Neural cell (in vitro differentiated cells): ENCODE measurements around the gene SLMAP. TPM values are rescaled to one million over a fixed set of nuclear protein-coding genes. Genes with fewer than 3 reads are reported as not detected.

Experiments
- H2AFZ ChIP-seq: fragments of 200-600, 300-800 bp; sonication (generic), shearing (Covaris generic); 2 replicates; pipeline ENCODE4 v1.6.0; 2014; ENCODE audit warnings: low read depth, mild to moderate bottlenecking, antibody characterized with exemption, low read length, moderate library complexity
- H3F3A ChIP-seq: fragments of 200-600 bp; shearing (Covaris generic); 2 replicates; pipeline ENCODE4 v1.6.1; 2016; ENCODE audit warnings: mild to moderate bottlenecking, moderate library complexity, mixed read lengths, antibody characterized with exemption, low read length; ENCODE audit not compliant: insufficient read depth, poor library complexity, severe bottlenecking
- H3K27ac ChIP-seq: fragments of 200-600, 300-800 bp; sonication (generic), shearing (Covaris generic); 2 replicates; pipeline ENCODE4 v1.5.1; 2014; ENCODE audit warnings: mild to moderate bottlenecking, low read length, moderate library complexity
- H3K27me3 ChIP-seq: fragments of 300-800, 200-600 bp; sonication (generic), shearing (Covaris generic); 2 replicates; pipeline ENCODE4 v1.6.0; 2014; ENCODE audit warnings: mild to moderate bottlenecking, low read depth, low read length, moderate library complexity; ENCODE audit not compliant: insufficient read depth
- H3K36me3 ChIP-seq: fragments of 300-800, 200-600 bp; sonication (generic), shearing (Covaris generic); 2 replicates; pipeline ENCODE4 v1.5.1; 2014; ENCODE audit warnings: mild to moderate bottlenecking, antibody characterized with exemption, low read length, moderate library complexity; ENCODE audit not compliant: insufficient read depth
- H3K4me2 ChIP-seq: fragments of 300-800, 200-600 bp; sonication (generic), shearing (Covaris generic); 2 replicates; pipeline ENCODE4 v1.6.0; 2014; ENCODE audit warnings: mild to moderate bottlenecking, low read length
- H3K4me3 ChIP-seq: fragments of 300-800, 200-600 bp; sonication (generic), shearing (Covaris generic); 2 replicates; pipeline ENCODE4 v1.5.1; 2014; ENCODE audit warnings: mild to moderate bottlenecking, low read length, moderate library complexity
- H3K79me2 ChIP-seq: fragments of 200-600 bp; shearing (Covaris generic); replicated peaks from 2 replicates; pipeline ENCODE4 v1.6.0; 2014; ENCODE audit warnings: mild to moderate bottlenecking, low read length, moderate library complexity; ENCODE audit not compliant: insufficient read depth
- H3K9ac ChIP-seq: fragments of 300-800, 200-600 bp; sonication (generic), shearing (Covaris generic); 2 replicates; pipeline ENCODE4 v1.6.1; 2016; ENCODE audit warnings: mild to moderate bottlenecking, low read length, mixed read lengths
- H3K9me2 ChIP-seq: fragments of 200-600 bp; shearing (Covaris generic); 2 replicates; pipeline ENCODE4 v1.6.1; 2016; ENCODE audit warnings: mild to moderate bottlenecking, low read length, mixed read lengths; ENCODE audit not compliant: insufficient read depth
- H3K9me3 ChIP-seq: fragments of 200-600, 300-800 bp; sonication (generic), shearing (Covaris generic); 2 replicates; pipeline ENCODE4 v1.6.1; 2016; ENCODE audit warnings: mild to moderate bottlenecking, mixed run types, low read length, moderate library complexity, mixed read lengths
- H4K20me1 ChIP-seq: fragments of 200-600 bp; shearing (Covaris generic); 2 replicates; pipeline ENCODE4 v1.6.1; 2016; ENCODE audit warnings: mild to moderate bottlenecking, mixed run types; ENCODE audit not compliant: insufficient read depth
- EP300 ChIP-seq: fragments of 450-650 bp; conservative IDR thresholded peaks from 2 replicates; pipeline ENCODE4 v1.6.1; 2014; ENCODE audit warnings: antibody characterized with exemption, mild to moderate bottlenecking, moderate library complexity; ENCODE audit not compliant: poor library complexity, severe bottlenecking
- EZH2 ChIP-seq: fragments of 200-600, 300-800 bp; shearing (Covaris generic), sonication (generic); IDR thresholded peaks from 2 replicates; pipeline ENCODE4 v1.6.1; 2014; ENCODE audit warnings: antibody characterized with exemption, low read length, borderline replicate concordance, mild to moderate bottlenecking; ENCODE audit not compliant: insufficient read depth, poor library complexity, severe bottlenecking
- MXI1 ChIP-seq: fragments of 450-650 bp; conservative IDR thresholded peaks from 2 replicates; pipeline ENCODE4 v1.6.1; 2014; ENCODE audit warnings: antibody characterized with exemption, mild to moderate bottlenecking; ENCODE audit not compliant: poor library complexity, severe bottlenecking
- POLR2AphosphoS5 ChIP-seq: IDR thresholded peaks from 2 replicates; pipeline ENCODE4 v1.6.1; 2012
- RAD21 ChIP-seq: fragments of 450-650 bp; conservative IDR thresholded peaks from 2 replicates; pipeline ENCODE4 v1.6.1; 2014; ENCODE audit warnings: antibody characterized with exemption, mild to moderate bottlenecking, moderate library complexity
- SMC3 ChIP-seq: fragments of 450-650 bp; conservative IDR thresholded peaks from 2 replicates; pipeline ENCODE4 v1.6.1; 2014; ENCODE audit warnings: antibody characterized with exemption, mild to moderate bottlenecking, moderate library complexity; ENCODE audit not compliant: poor library complexity
- TAF1 ChIP-seq: IDR thresholded peaks from 2 replicates; pipeline ENCODE4 v1.6.1; 2012; ENCODE audit warnings: low read depth
- polyA plus RNA-seq: library from polyadenylated mRNA; depleted of rRNA; stranded (reverse); fragments of >200 nt; gene quantifications from 2 replicates; pipeline ENCODE4 v1.2.3, GENCODE V29; 2014
- TF ChIP-seq, protein P1 (sequence below): fragments of 450-650 bp; IDR thresholded peaks from 2 replicates; pipeline ENCODE4 v1.5.1; 2014; ENCODE audit warnings: antibody characterized with exemption, mild to moderate bottlenecking, moderate library complexity; ENCODE audit not compliant: poor library complexity, severe bottlenecking
- TF ChIP-seq, protein P2 (sequence below): IDR thresholded peaks from 2 replicates; pipeline ENCODE4 v1.6.1; 2012; ENCODE audit warnings: borderline replicate concordance

The SLMAP gene
- polyA plus RNA-seq, 1 donor from 2014 or later: 42.1 TPM

DNA sequence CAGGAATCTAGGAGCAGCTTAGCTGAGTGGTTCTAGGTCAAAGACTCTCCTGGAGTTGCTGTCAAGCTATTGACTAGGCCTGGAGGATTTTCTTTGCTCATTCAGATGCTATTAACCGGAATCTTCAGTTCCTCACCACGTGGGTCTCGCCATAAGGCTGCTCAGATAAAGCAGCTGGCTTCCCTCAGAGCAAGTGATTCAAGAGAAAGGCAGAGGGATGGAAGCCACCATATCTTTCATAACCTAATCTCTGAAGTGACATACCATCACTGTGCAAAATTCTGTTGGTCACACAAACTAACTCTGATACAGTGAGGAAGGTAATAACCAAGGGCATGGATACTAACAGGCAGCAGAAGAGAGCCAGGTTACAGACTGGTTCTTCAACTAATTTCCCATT, 179.4 kb downstream of the SLMAP start:
- H3K9me2 ChIP-seq: no peaks in the 10 kb centered on the region
- H3F3A ChIP-seq: no peaks in the 10 kb centered on the region
- no peaks in the 10 kb centered on the region for H4K20me1 ChIP-seq
- no peaks in the 10 kb centered on the region for H3K27me3 ChIP-seq
- no peak overlapping the region for H3K4me3 ChIP-seq
- no peak overlapping the region for H3K9ac ChIP-seq
- H3K4me2 ChIP-seq: no peak overlapping the region
- H3K36me3 ChIP-seq: no peaks in the 10 kb centered on the region
- no peak overlapping the region for H2AFZ ChIP-seq
- no peak for TF ChIP-seq RAD21
- TF ChIP-seq EZH2: no peak
- no peak for TF ChIP-seq SMC3
- TF ChIP-seq, protein P1, sequence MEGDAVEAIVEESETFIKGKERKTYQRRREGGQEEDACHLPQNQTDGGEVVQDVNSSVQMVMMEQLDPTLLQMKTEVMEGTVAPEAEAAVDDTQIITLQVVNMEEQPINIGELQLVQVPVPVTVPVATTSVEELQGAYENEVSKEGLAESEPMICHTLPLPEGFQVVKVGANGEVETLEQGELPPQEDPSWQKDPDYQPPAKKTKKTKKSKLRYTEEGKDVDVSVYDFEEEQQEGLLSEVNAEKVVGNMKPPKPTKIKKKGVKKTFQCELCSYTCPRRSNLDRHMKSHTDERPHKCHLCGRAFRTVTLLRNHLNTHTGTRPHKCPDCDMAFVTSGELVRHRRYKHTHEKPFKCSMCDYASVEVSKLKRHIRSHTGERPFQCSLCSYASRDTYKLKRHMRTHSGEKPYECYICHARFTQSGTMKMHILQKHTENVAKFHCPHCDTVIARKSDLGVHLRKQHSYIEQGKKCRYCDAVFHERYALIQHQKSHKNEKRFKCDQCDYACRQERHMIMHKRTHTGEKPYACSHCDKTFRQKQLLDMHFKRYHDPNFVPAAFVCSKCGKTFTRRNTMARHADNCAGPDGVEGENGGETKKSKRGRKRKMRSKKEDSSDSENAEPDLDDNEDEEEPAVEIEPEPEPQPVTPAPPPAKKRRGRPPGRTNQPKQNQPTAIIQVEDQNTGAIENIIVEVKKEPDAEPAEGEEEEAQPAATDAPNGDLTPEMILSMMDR: no peak
- no peak for TF ChIP-seq POLR2AphosphoS5
- TF ChIP-seq, protein P2, sequence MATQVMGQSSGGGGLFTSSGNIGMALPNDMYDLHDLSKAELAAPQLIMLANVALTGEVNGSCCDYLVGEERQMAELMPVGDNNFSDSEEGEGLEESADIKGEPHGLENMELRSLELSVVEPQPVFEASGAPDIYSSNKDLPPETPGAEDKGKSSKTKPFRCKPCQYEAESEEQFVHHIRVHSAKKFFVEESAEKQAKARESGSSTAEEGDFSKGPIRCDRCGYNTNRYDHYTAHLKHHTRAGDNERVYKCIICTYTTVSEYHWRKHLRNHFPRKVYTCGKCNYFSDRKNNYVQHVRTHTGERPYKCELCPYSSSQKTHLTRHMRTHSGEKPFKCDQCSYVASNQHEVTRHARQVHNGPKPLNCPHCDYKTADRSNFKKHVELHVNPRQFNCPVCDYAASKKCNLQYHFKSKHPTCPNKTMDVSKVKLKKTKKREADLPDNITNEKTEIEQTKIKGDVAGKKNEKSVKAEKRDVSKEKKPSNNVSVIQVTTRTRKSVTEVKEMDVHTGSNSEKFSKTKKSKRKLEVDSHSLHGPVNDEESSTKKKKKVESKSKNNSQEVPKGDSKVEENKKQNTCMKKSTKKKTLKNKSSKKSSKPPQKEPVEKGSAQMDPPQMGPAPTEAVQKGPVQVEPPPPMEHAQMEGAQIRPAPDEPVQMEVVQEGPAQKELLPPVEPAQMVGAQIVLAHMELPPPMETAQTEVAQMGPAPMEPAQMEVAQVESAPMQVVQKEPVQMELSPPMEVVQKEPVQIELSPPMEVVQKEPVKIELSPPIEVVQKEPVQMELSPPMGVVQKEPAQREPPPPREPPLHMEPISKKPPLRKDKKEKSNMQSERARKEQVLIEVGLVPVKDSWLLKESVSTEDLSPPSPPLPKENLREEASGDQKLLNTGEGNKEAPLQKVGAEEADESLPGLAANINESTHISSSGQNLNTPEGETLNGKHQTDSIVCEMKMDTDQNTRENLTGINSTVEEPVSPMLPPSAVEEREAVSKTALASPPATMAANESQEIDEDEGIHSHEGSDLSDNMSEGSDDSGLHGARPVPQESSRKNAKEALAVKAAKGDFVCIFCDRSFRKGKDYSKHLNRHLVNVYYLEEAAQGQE: no peak
- no peak for TF ChIP-seq EP300
- TF ChIP-seq MXI1: no peak
- TF ChIP-seq TAF1: no peak
- no peaks in the 10 kb centered on the region for H3K9me3 ChIP-seq
- no peak overlapping the region for H3K27ac ChIP-seq
- H3K79me2 ChIP-seq: no peaks in the 10 kb centered on the region

DNA sequence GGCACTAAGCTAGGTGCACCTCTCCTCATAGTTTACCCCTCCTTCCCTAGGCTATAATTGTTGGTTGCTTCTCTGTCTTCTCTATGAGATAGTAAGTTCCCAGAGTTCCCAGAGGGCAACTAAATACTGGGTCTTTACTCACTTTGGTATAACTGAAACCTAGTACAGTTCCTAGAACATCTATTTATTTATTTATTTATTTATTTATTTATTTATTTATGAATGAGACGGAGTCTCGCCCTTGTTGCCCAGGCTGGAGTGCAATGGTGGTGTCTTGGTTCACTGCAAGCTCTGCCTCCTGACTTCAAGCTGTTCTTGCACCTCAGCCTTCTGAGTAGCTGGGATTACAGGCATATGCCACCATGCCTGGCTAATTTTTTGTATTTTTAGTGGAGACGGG, 181.0 kb downstream of the SLMAP start:
- H3K27me3 ChIP-seq: no peaks in the 10 kb centered on the region
- H3F3A ChIP-seq: no peaks in the 10 kb centered on the region
- H3K4me2 ChIP-seq: no peak overlapping the region
- H3K4me3 ChIP-seq: no peak overlapping the region
- no peaks in the 10 kb centered on the region for H3K9me2 ChIP-seq
- H3K79me2 ChIP-seq: no peaks in the 10 kb centered on the region
- H4K20me1 ChIP-seq: no peaks in the 10 kb centered on the region
- H3K9ac ChIP-seq: no peak overlapping the region
- H2AFZ ChIP-seq: no peak overlapping the region
- H3K9me3 ChIP-seq: no peaks in the 10 kb centered on the region
- no peaks in the 10 kb centered on the region for H3K36me3 ChIP-seq
- TF ChIP-seq RAD21 (no peak), MXI1 (no peak), EZH2 (no peak), EP300 (no peak), POLR2AphosphoS5 (no peak), SMC3 (no peak)
- TF ChIP-seq, protein P1: no peak
- H3K27ac ChIP-seq: no peak overlapping the region
